ENCODE measurements around the gene TADA1. TPM values are rescaled to one million over a fixed set of nuclear protein-coding genes. Genes with fewer than 3 reads are reported as not detected.
A peak's percentile ranks its signal among the peaks of the same experiment; 100 is the strongest.

Gene TADA1
- total RNA-seq, 6 experiments from 2014 or later: 7.3 to 16.7 (median 11.4) TPM

DNA sequence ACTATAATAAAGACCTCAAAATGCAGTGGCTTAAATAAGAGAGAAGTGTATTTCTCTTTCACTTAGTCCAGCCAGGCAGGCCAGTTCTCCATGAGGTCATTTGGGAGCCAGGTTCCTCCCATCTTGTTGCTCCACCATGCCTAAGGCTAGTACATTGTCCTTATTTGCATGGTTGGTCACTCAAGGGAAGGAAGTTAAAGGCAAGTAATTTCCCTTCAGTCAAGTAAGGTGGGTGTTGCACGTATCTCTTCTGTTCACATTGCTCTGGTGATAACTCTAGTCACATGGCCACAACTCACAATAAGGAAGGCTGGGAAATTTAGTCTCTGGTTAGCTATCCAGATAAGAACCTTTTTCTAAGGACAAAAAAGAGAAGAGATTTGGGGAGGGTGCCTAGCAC, 27.2 kb upstream of the TADA1 start:
- Histone ChIP-seq H3K4me1 (no peaks in the 10 kb centered on the region), H3K27ac (no peak overlapping the region), H3K4me3 (no peak overlapping the region), H3K9me3 (no peaks in the 10 kb centered on the region), H3K36me3 (no peaks in the 10 kb centered on the region), H3K27me3 (no peaks in the 10 kb centered on the region)
- ATAC-seq (peak in 1 of 4 donors; percentile 48), DNase-seq (no peak)
- intact Hi-C loops (cut with DNase I): no loop called here
- no peak for TF ChIP-seq POLR2A (IDR thresholded peaks at IDR 0.05)
- TF ChIP-seq CTCF (IDR thresholded peaks at IDR 0.05): no peak
- WGBS (ENCODE audit: insufficient coverage, low coverage, low lambda C conversion rate, missing lambda C conversion rate): 55% methylated on average over 1 of the region's 1 CpG

GRCh38 chr1:166902279-166902678, 26.2 kb upstream of the TADA1 start:
- intact Hi-C loops (cut with DNase I): no loop called here
- TF ChIP-seq POLR2A (IDR thresholded peaks at IDR 0.05) (no peak), CTCF (IDR thresholded peaks at IDR 0.05) (no peak)
- WGBS (ENCODE audit: insufficient coverage, low coverage, low lambda C conversion rate, missing lambda C conversion rate): 73% methylated on average over 1 of the region's 1 CpG
- Histone ChIP-seq H3K27me3 (no peaks in the 10 kb centered on the region), H3K36me3 (no peaks in the 10 kb centered on the region), H3K4me3 (no peak overlapping the region), H3K4me1 (no peaks in the 10 kb centered on the region), H3K27ac (no peak overlapping the region), H3K9me3 (no peaks in the 10 kb centered on the region)
- DNase-seq: no peak
- peak in 3 of 4 donors; percentile 10 to 61 (median 38) for ATAC-seq

DNA sequence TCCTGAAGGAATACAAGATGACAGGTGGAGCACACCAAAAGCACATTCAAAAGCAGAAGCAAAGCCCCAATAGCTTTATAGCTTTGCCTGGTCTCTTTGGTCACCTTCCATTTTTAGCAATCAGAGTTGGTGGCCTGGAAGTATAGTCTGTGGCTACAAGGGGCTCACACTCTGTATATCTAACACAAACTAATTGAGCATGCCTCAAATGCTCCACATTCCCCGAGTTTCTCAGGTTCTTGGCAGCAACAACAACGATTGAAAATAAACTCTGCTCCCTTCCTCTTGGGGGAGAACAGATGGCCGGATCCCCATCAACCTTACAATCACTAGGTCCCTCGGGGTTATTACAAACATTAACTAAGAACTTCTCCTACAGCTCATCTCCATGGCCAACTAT, 24.9 kb upstream of the TADA1 start:
- H3K9me3 ChIP-seq: no peaks in the 10 kb centered on the region
- no peak for ATAC-seq
- no peak for DNase-seq
- TF ChIP-seq CTCF (IDR thresholded peaks at IDR 0.05) (no peak), POLR2A (IDR thresholded peaks at IDR 0.05) (no peak)
- 53% methylated on average over 4 of the region's 4 CpGs for WGBS (ENCODE audit: insufficient coverage, low coverage, low lambda C conversion rate, missing lambda C conversion rate)
- intact Hi-C loops (cut with DNase I): no loop called here
- H3K27me3 ChIP-seq: no peaks in the 10 kb centered on the region
- H3K36me3 ChIP-seq: no peaks in the 10 kb centered on the region
- H3K4me1 ChIP-seq: no peaks in the 10 kb centered on the region
- no peak overlapping the region for H3K4me3 ChIP-seq
- H3K27ac ChIP-seq: no peak overlapping the region

- Histone ChIP-seq H3K9me3 (no peaks in the 10 kb centered on the region), H3K27me3 (no peaks in the 10 kb centered on the region), H3K36me3 (no peaks in the 10 kb centered on the region), H3K4me3 (no peak overlapping the region), H3K27ac (no peak overlapping the region), H3K4me1 (no peaks in the 10 kb centered on the region)
- ATAC-seq (no peak), DNase-seq (no peak)
- intact Hi-C loops (cut with DNase I): no loop called here
- TF ChIP-seq CTCF (IDR thresholded peaks at IDR 0.05) (no peak), POLR2A (IDR thresholded peaks at IDR 0.05) (no peak)
Measured at GRCh38 chr1:166899769-166900168, 23.7 kb upstream of the TADA1 start.

GRCh38 chr1:166895766-166896165, 19.7 kb upstream of the TADA1 start:
- Histone ChIP-seq H3K9me3 (no peaks in the 10 kb centered on the region), H3K36me3 (no peaks in the 10 kb centered on the region), H3K4me3 (no peak overlapping the region), H3K27ac (no peak overlapping the region), H3K27me3 (no peaks in the 10 kb centered on the region), H3K4me1 (no peaks in the 10 kb centered on the region)
- DNase-seq (no peak), ATAC-seq (no peak)
- 60% methylated on average over 4 of the region's 4 CpGs for WGBS (ENCODE audit: insufficient coverage, low coverage, low lambda C conversion rate, missing lambda C conversion rate)
- intact Hi-C loops (cut with DNase I): no loop called here
- TF ChIP-seq POLR2A (IDR thresholded peaks at IDR 0.05): no peak
- no peak for TF ChIP-seq CTCF (IDR thresholded peaks at IDR 0.05)

All from right lobe of liver (tissue), 6 donors.